Adipose tissue (tissue), 3 donors: ENCODE measurements around the gene ALDH3B1. TPM values are rescaled to one million over a fixed set of nuclear protein-coding genes. Genes with fewer than 3 reads are reported as not detected.

ENCODE experiments used
- polyA plus RNA-seq, 3 donors: library from polyadenylated mRNA; stranded (reverse); fragments of 200-250 nt; gene quantifications; one replicate each; pipeline ENCODE4 v1.2.3, GENCODE V29; 2013
- donor health status: healthy with polysubstance abuse.
- donor health status: Bipolar disorder and iron deficiency.
- donor health status: healthy.

Gene ALDH3B1
- polyA plus RNA-seq, 3 donors: 3.1 to 8.7 (median 6.9) TPM

Other genes with a start within 250 kb of the ALDH3B1 start
- 10 to 100 TPM; 10.7 to 27.1 (median 16.2) TPM for gene UNC93B1, start 6.2 kb upstream of the ALDH3B1 start, polyA plus RNA-seq
- gene NDUFS8, start 20.4 kb downstream of the ALDH3B1 start, polyA plus RNA-seq: 100 to 1,000 TPM in 2 of 3 donors, 10 to 100 TPM in 1; 77.7 to 240 (median 115) TPM
- gene TCIRG1, start 28.7 kb downstream of the ALDH3B1 start, polyA plus RNA-seq: 100 to 1,000 TPM; 109 to 263 (median 130) TPM
- gene CHKA, start 111.1 kb downstream of the ALDH3B1 start, polyA plus RNA-seq: 10 to 100 TPM; 14.3 to 16.4 (median 16.0) TPM
- gene KMT5B, start 203.0 kb downstream of the ALDH3B1 start, polyA plus RNA-seq: 10 to 100 TPM; 10.6 to 19.2 (median 16.8) TPM